LNCaP clone FGC (cell line): ENCODE measurements around the gene TRIM34.
"Not testable (repeated sequence)": the region's sequence is repeated elsewhere in the genome, so short reads cannot be mapped to it uniquely, and the experiment has no call there.

Source experiments
- DNase-seq: peaks from one replicate; pipeline ENCODE4 v3.0.0-alpha.2; 2011; ENCODE audit warnings: low read depth
- H3K4me3 ChIP-seq: 2 replicates; pipeline ENCODE4 v1.5.1; 2011; ENCODE audit warnings: mild to moderate bottlenecking, low read depth, low read length, control low read depth
- CTCF ChIP-seq: IDR thresholded peaks from 2 replicates; pipeline ENCODE4 v1.5.1; 2012; ENCODE audit warnings: mild to moderate bottlenecking; ENCODE audit not compliant: control insufficient read depth, insufficient read depth; ENCODE audit errors: extremely low read depth

TRIM34 gene, protein sequence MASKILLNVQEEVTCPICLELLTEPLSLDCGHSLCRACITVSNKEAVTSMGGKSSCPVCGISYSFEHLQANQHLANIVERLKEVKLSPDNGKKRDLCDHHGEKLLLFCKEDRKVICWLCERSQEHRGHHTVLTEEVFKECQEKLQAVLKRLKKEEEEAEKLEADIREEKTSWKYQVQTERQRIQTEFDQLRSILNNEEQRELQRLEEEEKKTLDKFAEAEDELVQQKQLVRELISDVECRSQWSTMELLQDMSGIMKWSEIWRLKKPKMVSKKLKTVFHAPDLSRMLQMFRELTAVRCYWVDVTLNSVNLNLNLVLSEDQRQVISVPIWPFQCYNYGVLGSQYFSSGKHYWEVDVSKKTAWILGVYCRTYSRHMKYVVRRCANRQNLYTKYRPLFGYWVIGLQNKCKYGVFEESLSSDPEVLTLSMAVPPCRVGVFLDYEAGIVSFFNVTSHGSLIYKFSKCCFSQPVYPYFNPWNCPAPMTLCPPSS

GRCh38 chr11:5624489-5625279, at the start of gene TRIM34:
TSS of gene TRIM34 (plus strand) at chr11:5625001. CDS start at chr11:5632332, 7,331 bp downstream.
- no peak for DNase-seq
- peak within 1 kb of the TSS; percentile 47 for H3K4me3 ChIP-seq
- TF ChIP-seq CTCF: no peak

- DNase-seq: no peak
- no peak overlapping the region for H3K4me3 ChIP-seq
- TF ChIP-seq CTCF: no peak
Measured at GRCh38 chr11:5575152-5575551, 49.6 kb upstream of the TRIM34 start.

DNA sequence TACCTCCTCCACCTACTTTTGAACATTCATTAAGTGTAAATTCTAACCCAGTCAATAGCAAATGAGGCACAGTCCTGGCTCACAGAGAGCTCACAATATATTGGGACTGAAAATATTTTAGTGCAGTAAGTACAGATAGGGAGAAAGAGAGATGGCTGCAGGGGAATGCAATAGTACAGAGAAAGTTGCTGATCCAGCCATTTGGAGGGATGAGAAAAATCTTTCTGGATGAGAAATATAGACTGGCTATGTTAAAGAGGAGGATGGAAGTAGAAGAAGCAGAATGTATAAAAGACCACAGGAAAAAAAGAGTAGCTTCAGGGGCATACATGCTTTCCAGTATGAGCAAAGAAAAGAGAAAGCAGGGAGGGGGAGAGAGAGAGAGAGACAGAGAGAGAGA, 47.7 kb upstream of the TRIM34 start:
- DNase-seq: no peak
- TF ChIP-seq CTCF: no peak
- H3K4me3 ChIP-seq: no peak overlapping the region

- DNase-seq: no peak
- H3K4me3 ChIP-seq: no peak within 1 kb of the TSS
- no peak for TF ChIP-seq CTCF
Measured at GRCh38 chr11:5580577-5580976, 44.2 kb upstream of the TRIM34 start, which contains the start of gene OR52B6. TSS of gene OR52B6 (plus strand) at chr11:5580877. CDS start at chr11:5580877, 0 bp downstream.

DNA sequence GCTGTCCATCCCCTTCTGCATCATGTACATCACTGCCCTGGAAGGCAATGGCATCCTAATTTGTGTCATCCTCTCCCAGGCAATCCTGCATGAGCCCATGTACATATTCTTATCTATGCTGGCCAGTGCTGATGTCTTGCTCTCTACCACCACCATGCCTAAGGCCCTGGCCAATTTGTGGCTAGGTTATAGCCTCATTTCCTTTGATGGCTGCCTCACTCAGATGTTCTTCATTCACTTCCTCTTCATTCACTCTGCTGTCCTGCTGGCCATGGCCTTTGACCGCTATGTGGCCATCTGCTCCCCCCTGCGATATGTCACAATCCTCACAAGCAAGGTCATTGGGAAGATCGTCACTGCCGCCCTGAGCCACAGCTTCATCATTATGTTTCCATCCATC, 43.8 kb upstream of the TRIM34 start:
- H3K4me3 ChIP-seq: no peak overlapping the region
- DNase-seq: no peak
- TF ChIP-seq CTCF: no peak

DNA sequence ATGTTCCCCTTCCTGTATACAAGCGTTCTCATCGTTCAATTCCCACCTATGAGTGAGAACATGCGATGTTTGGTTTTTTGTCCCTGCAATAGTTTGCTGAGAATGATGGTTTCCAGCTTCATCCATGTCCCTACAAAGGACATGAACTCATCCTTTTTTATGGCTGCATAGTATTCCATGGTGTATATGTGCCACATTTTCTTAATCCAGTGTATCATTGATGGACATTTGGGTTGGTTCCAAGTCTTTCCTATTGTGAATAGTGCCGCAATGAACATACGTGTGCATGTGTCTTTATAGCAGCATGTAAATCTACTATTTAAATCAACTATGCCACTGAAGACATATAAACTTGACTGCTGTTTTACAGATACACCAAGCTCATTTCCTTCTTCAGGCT, 40.3 kb upstream of the TRIM34 start:
- not testable (repeated sequence) for H3K4me3 ChIP-seq, DNase-seq

DNA sequence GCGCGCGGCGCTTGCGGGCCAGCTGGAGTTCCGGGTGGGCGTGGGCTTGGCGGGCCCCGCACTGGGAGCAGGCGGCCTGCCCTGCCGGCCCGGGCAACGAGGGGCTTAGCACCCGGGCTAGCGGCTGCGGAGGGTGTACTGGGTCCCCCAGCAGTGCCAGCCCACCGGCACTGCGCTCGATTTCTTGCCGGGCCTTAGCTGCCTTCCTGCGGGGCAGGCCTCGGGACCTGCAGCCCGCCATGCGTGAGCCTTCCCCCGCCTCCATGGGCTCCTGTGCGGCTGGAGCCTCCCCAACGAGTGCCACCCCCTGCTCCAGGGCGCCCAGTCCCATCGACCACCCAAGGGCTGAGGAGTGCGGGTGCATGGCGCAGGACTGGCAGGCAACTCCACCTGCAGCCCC, 34.9 kb upstream of the TRIM34 start:
- not testable (repeated sequence) for H3K4me3 ChIP-seq, DNase-seq
